Measurements from ENCODE around the gene FAM170B. TPM values are rescaled to one million over a fixed set of nuclear protein-coding genes. Genes with fewer than 3 reads are reported as not detected.

Gene FAM170B
- total and polyA plus RNA-seq, 9 of the 15 experiments (the other 6 are each of a cell fraction or from before 2014, with no cell fraction given) = 0.11 to 0.21 TPM; not detected in 7

- peak; percentile 4; the same call in 1 of the 2 replicates for TF ChIP-seq HBP1 (CRISPR knock-in tag; IDR thresholded peaks at IDR 0.05)
- no peak for TF ChIP-seq BACH1 (tag; IDR thresholded peaks at IDR 0.05)
- TF ChIP-seq CREB3L1 (IDR thresholded peaks at IDR 0.05; ENCODE audit: borderline replicate concordance, low read depth) = no peak; the same call in 1 of the 2 replicates
- TF ChIP-seq NFYB (IDR thresholded peaks at IDR 0.05; ENCODE audit: extremely low read depth, insufficient read length) = no peak
- TF ChIP-seq HLTF (IDR thresholded peaks at IDR 0.05) = 0 out of 2 replicates have a peak, but pooled peaks have one; percentile 24
- no peak for TF ChIP-seq ZNF395 (CRISPR knock-in tag; IDR thresholded peaks at IDR 0.05)
- TF ChIP-seq FOXJ3 (CRISPR knock-in tag; IDR thresholded peaks at IDR 0.05) = no peak
- TF ChIP-seq SIX5 (IDR thresholded peaks at IDR 0.05; ENCODE audit: borderline replicate concordance in 1 of 2, insufficient read depth in 1 of 2, low read depth in 1 of 2, low read length in 2 of 2) = no peak
- TF ChIP-seq ZNF217 (CRISPR knock-in tag; IDR thresholded peaks at IDR 0.05) = no peak
- TF ChIP-seq KDM5B (IDR thresholded peaks at IDR 0.05; ENCODE audit: insufficient replicate concordance, low read depth, low read length) = peak; percentile 30
- no peak for TF ChIP-seq BHLHE40 (IDR thresholded peaks at IDR 0.05; ENCODE audit: low read length)
- no peak for TF ChIP-seq AFF4 (CRISPR knock-in tag; IDR thresholded peaks at IDR 0.05)
- TF ChIP-seq CBX3 (IDR thresholded peaks at IDR 0.05; ENCODE audit: borderline replicate concordance in 1 of 2, low read length in 2 of 2) = peak in 1 of 2 experiments; percentile 50; a peak in 1 of 3 replicates
- TF ChIP-seq ELF2 (CRISPR knock-in tag; IDR thresholded peaks at IDR 0.05) = peak; percentile 69; the same call in 1 of the 2 replicates
- TF ChIP-seq LEF1 (IDR thresholded peaks at IDR 0.05) = 0 out of 2 replicates have a peak, but pooled peaks have one; percentile 36
- TF ChIP-seq ZNF785 (CRISPR knock-in tag; IDR thresholded peaks at IDR 0.05) = no peak
Observed at GRCh38 chr10:49173201-49173772, 39.5 kb upstream of the FAM170B start (continued).

Data from K562 (cell line).